Measurements from ENCODE around the gene TANC1.
"Not testable (repeated sequence)": the region's sequence is repeated elsewhere in the genome, so short reads cannot be mapped to it uniquely, and the experiment has no call there.

The TANC1 gene

GRCh38 chr2:159032580-159032979 is 64.1 kb downstream of the TANC1 start:
- no peak for DNase-seq

GRCh38 chr2:159034713-159035112 is 66.3 kb downstream of the TANC1 start:
- DNase-seq = no peak

- no peak for DNase-seq
Observed at GRCh38 chr2:159035790-159036411, 67.5 kb downstream of the TANC1 start.

GRCh38 chr2:159036461-159036860 is 68.0 kb downstream of the TANC1 start:
- DNase-seq = not testable (repeated sequence)

GRCh38 chr2:159041328-159041727 is 72.9 kb downstream of the TANC1 start:
- not testable (repeated sequence) for DNase-seq

- DNase-seq = no peak
Observed at GRCh38 chr2:159042115-159042850, 73.8 kb downstream of the TANC1 start.

GRCh38 chr2:159043710-159044109 is 75.3 kb downstream of the TANC1 start:
- no peak for DNase-seq

GRCh38 chr2:159044804-159045286 is 76.4 kb downstream of the TANC1 start:
- DNase-seq = no peak

GRCh38 chr2:159045545-159046454 is 77.4 kb downstream of the TANC1 start:
- no peak for DNase-seq

- DNase-seq = no peak
Observed at GRCh38 chr2:159046966-159047365, 78.5 kb downstream of the TANC1 start.

- DNase-seq = no peak
Observed at GRCh38 chr2:159050426-159050825, 82.0 kb downstream of the TANC1 start.

GRCh38 chr2:159051133-159051532 is 82.7 kb downstream of the TANC1 start:
- no peak for DNase-seq

GRCh38 chr2:159051661-159052060 is 83.2 kb downstream of the TANC1 start:
- DNase-seq = no peak

- DNase-seq = no peak
Observed at GRCh38 chr2:159052157-159052601, 83.7 kb downstream of the TANC1 start.

GRCh38 chr2:159053161-159054031 is 85.0 kb downstream of the TANC1 start:
- no peak for DNase-seq

- DNase-seq = no peak
Observed at GRCh38 chr2:159054032-159054334, 85.5 kb downstream of the TANC1 start.

- no peak for DNase-seq
Observed at GRCh38 chr2:159054985-159055384, 86.5 kb downstream of the TANC1 start.

- DNase-seq = no peak
Observed at GRCh38 chr2:159060518-159060917, 92.1 kb downstream of the TANC1 start.

- DNase-seq = no peak
Observed at GRCh38 chr2:159063677-159064076, 95.2 kb downstream of the TANC1 start.

GRCh38 chr2:159064446-159065301 is 96.2 kb downstream of the TANC1 start:
- no peak for DNase-seq

GRCh38 chr2:159065313-159065712 is 96.9 kb downstream of the TANC1 start:
- no peak for DNase-seq

All from T1000 (cell line).